NCI-H748 treated with DMSO at 0.1 percent for 48 hours (cell line): ENCODE results near the gene SNUPN.

Experiments
- DNase-seq: peaks from one replicate; lab custom pipeline; 2025; lab: John Stamatoyannopoulos, UW

SNUPN gene

GRCh38 chr15:75625542-75626347 lies at the start of gene SNUPN:
Gene SNUPN, minus strand, starts transcription at chr15:75625725. Its CDS starts 4,674 bp downstream, at chr15:75621051.
- peak; percentile 22 for DNase-seq

GRCh38 chr15:75674366-75674765 lies 48.8 kb upstream of the SNUPN start:
- DNase-seq, result no peak

- DNase-seq, result no peak
These were observed 48.1 kb upstream of the SNUPN start for GRCh38 chr15:75673426-75674235.

- no peak for DNase-seq
These were observed 47.3 kb upstream of the SNUPN start for GRCh38 chr15:75672646-75673425.

DNA sequence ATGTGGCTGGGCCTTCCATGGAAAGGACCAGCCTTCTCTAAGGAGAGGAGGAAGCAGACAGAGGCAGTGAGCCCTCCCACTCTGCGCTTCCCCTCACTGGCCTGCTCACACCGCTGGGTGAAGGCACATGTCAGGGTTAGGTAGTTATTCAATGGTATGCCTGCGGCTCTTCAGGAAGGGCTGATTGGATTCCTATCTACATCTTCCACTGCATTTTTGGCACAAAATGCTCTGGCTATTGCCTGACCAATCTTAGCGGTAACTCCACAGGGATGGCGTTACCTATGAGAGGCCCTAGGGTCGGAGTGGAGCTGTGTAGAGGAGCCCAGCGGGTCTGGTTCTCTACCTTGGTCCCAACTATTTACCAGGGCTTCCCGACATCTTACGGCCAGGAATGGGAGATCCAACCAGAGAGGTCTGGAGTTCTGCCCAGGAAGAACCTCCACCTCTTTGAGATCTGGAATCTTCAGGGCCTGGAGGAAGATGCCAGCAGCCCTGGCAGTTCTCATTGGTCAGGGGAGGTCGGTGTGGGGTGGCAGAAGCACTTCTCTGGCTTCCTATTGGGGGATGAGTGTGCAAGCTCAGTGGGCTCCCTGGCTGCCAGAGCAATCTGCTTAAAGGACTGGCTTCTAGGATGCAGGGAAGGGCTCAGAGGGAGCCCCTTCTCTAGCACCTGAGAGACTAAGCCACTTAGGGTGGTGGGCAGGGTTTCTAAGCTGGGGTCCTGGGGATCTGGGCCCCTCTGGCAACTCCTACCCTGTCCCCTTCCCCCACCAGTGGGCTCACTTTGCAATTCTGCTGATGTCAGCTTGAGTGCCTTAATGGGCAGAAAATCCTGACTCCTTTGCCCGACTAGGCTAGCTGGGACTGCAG lies 46.4 kb upstream of the SNUPN start:
- DNase-seq, result no peak

DNA sequence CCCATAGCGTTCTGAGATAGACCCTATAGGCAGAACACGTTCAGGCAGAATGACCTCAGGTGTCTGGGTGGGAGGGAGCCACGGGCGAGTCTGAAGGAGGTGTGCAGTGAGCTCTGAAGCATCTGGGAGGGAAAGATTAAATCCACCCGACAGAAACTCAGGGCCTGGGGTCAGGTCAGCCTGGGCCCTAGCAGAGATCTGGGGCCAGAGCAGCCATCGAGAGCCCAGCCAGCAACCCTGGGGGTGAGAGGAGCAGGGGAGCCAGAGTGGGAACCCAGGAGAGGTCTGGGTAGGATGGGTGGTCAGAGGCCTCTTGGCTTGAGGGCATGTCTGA lies 44.3 kb upstream of the SNUPN start:
- DNase-seq, result no peak

GRCh38 chr15:75669191-75669878 lies 43.8 kb upstream of the SNUPN start:
- DNase-seq, result no peak

GRCh38 chr15:75666823-75667501 lies 41.4 kb upstream of the SNUPN start:
- DNase-seq, result no peak

- DNase-seq, result no peak
These were observed 38.5 kb upstream of the SNUPN start for GRCh38 chr15:75663931-75664421.

- no peak for DNase-seq
These were observed 37.4 kb upstream of the SNUPN start for GRCh38 chr15:75662823-75663519.

GRCh38 chr15:75661756-75662140 lies 36.2 kb upstream of the SNUPN start:
- DNase-seq, result no peak

DNA sequence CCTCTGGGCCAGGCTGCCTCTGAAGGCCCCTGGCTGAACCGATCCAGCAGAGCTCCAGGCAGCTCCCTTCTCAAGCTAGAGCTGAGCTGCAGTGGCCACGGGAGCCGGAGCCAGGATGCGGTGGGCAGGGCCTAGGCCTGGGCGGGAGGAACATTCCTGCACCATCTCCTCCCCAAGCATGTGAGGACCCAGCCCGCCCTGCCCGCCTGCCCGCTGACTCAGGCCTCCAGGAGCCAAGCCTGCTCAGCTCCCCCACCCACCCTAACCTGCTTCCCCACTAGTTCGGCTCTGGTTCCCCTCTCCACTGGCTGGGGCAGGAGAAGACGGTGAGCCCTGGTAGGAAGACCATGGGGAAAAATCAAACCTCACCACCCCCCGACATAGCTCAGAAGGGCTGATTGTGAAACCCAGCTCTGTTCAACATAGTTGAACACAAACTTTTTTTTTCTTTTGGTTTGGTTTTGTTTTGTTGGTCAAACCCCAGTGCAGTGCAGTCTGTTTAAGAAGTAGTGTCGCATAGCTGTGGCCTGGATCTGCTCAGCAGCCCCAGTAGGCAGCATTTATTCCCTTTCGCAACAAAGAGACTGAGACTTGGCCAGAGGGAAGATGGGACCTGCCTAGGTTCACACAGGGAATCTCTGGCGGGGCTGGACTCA lies 35.7 kb upstream of the SNUPN start:
- no peak for DNase-seq

DNA sequence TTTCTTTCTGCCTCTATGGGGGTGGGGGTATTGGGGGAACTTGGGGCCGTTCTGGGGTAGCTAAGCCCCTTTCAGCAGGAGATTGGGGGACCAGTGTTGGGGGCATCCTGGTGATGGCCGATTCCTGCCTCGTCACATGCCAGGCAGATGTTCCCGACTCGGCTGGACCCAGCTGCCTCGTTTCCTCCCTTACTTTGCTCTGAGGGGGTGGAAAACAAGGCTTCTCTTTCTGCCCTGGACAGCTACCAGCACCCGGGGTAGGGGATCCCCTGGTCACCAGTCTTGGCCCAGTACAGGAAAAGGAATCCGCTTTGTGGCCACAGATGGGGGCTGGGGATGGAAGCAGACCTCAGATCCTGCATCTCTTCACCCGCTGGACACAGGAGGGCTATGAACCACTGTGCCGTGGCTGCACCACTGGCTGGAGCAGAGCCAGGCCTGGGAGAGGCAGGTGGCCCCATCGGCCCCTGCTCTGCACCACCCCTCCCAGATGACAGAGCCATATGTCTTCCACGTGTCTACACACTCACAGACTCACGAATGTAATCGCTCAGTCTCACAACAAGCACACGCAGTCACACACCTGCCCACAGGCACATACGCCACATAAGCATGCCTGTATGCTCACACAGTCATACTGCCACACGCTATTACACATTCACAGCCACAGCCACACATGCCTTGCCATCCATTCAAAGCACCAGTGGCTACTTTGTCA lies 34.6 kb upstream of the SNUPN start:
- no peak for DNase-seq

DNA sequence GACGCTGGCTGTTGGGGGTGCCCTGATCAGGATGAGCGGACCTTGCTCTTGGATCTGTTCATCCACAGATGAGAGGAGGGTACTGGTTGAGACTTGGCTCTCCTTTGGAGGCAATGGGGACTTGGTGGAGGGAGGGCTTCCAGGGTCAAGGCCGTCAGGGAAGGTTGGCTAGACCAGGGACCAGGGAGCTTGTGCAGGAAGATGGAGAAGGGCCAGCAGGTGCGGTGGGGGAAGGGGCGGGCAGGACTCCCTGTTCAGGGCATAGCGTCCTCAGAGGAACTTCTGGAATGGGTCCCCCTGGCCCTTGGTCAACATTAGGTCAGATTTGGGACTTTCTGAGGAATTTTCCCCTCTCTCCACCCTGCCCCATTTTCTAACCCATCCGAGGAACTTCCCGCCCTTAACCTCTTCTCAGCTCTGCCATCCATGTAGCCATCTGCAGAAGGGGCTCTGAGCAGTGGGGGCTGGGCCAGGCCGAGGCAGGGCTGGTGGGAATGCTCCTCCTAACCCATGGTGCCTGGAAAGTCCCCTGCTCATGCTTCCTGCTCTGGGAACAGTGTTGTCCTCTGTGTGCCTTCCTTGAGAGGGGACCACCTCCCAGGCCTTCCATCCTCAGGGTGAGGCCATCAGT lies 33.7 kb upstream of the SNUPN start:
- no peak for DNase-seq

GRCh38 chr15:75656813-75657212 lies 31.3 kb upstream of the SNUPN start:
- DNase-seq, result no peak

DNA sequence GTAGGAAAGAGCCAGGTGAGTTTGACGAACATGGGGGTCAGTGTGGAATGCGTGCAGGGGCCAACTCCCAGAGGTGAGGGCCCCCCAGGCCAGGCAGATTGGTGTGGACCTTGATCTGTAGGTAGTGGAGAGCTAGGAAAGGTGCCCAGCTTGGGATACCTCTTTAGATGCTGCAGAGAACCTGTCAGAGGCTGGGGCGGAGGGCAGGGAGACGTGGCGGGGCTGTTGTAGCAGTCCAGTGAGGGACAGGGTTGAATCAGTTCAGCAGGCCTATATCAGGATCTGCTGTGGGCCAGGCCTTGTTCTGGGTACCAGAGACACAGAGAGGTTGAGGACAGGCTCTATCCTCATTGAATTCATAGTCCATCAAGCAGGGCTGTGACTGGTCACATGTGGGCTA lies 30.8 kb upstream of the SNUPN start:
- no peak for DNase-seq

- DNase-seq, result no peak
These were observed 30.4 kb upstream of the SNUPN start for GRCh38 chr15:75655931-75656330.
